Gastrocnemius medialis (tissue), 4 donors: ENCODE measurements around the gene ZNF526.

Source experiments
- POLR2A ChIP-seq, 2 donors: fragments of 450-650 bp; IDR thresholded peaks; one replicate each; pipeline ENCODE4 v1.6.1; 2017; ENCODE audit warnings: antibody characterized with exemption in 2 of 2, mild to moderate bottlenecking in 2 of 2, moderate library complexity in 2 of 2
- TF ChIP-seq, protein P1 (sequence below), 5 experiments: fragments of 450-650 bp in 3 of 5; fragments of 200-600 bp in 2 of 5; sonication (generic) in 2 of 5; IDR thresholded peaks in 4 of 5; conservative IDR thresholded peaks in 1 of 5; 1 replicate in 4 of 5; 2 replicates in 1 of 5; pipeline ENCODE4 v1.5.1; 2016 to 2019; ENCODE audit warnings: antibody characterized with exemption in 5 of 5, mild to moderate bottlenecking in 3 of 5, moderate library complexity in 3 of 5

DNA sequence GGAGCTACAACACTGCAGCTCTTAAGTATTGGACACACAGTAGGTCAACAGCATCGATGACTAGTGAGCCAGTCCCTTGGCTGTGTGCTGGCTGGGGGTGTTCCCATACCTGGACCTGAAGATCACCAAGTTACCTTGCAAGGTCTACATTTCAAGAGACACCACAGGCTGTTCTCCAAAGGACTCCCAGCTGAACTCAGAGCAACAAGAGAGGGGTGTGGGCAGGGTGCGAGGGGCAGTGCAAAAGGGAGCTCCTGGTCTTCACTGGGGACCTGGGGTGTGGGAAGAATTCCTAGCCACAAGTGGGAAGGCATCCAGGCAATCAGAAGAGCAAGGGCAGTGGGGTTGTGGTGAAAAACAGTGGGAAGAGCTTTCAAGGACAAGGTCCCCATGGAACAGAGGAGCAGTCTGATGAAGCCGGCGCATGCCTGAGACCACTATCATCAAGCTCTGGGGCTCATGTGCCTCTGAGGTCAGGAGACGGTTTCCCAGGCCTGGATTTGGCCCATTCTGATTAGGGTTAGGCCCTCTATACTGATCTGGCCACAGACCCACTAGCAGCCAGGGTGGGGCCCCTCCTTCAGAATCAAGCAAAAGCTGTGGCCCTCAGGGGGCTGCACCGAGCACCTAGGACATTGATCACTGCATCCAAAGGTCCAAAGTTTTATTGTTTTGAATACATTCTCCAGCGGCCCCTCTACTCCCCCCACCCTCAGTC is 27.0 kb downstream of the ZNF526 start:
- TF ChIP-seq, protein P1, sequence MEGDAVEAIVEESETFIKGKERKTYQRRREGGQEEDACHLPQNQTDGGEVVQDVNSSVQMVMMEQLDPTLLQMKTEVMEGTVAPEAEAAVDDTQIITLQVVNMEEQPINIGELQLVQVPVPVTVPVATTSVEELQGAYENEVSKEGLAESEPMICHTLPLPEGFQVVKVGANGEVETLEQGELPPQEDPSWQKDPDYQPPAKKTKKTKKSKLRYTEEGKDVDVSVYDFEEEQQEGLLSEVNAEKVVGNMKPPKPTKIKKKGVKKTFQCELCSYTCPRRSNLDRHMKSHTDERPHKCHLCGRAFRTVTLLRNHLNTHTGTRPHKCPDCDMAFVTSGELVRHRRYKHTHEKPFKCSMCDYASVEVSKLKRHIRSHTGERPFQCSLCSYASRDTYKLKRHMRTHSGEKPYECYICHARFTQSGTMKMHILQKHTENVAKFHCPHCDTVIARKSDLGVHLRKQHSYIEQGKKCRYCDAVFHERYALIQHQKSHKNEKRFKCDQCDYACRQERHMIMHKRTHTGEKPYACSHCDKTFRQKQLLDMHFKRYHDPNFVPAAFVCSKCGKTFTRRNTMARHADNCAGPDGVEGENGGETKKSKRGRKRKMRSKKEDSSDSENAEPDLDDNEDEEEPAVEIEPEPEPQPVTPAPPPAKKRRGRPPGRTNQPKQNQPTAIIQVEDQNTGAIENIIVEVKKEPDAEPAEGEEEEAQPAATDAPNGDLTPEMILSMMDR (IDR thresholded peaks at IDR 0.05 in 4 of 5, conservative IDR thresholded peaks at IDR 0.05 in 1 of 5), result no peak
- no peak for TF ChIP-seq POLR2A (IDR thresholded peaks at IDR 0.05)
